Liver (tissue), 9 donors: Measurements from ENCODE around the gene DMWD. TPM values are rescaled to one million over a fixed set of nuclear protein-coding genes. Genes with fewer than 3 reads are reported as not detected.

Source experiments
- DNase-seq: peaks from one replicate; pipeline ENCODE4 v3.0.0-alpha.2; 2017; ENCODE audit warnings: low spot score
- H3K27ac ChIP-seq, 2 donors: one replicate each; pipeline ENCODE4 v1.7.0; 2013; ENCODE audit warnings: inconsistent platforms in 2 of 2, low read length in 2 of 2, control low read depth in 1 of 2, low read depth in 1 of 2, mild to moderate bottlenecking in 1 of 2
- H3K27me3 ChIP-seq, 4 donors: one replicate each; pipeline versions ENCODE4 v1.6.1 to v1.7.0; 2013; ENCODE audit warnings: low read length in 3 of 4, inconsistent platforms in 1 of 4, mild to moderate bottlenecking in 1 of 4, moderate library complexity in 1 of 4; ENCODE audit not compliant: control insufficient read depth in 4 of 4, insufficient read depth in 4 of 4
- H3K36me3 ChIP-seq, 4 donors: one replicate each; pipeline versions ENCODE4 v1.6.1 to v1.7.0; 2013; ENCODE audit warnings: low read length in 3 of 4, mild to moderate bottlenecking in 3 of 4, low read depth in 1 of 4, moderate library complexity in 1 of 4; ENCODE audit not compliant: control insufficient read depth in 4 of 4, insufficient read depth in 3 of 4
- H3K4me1 ChIP-seq, 4 donors: one replicate each; pipeline versions ENCODE4 v1.6.1 to v1.7.0; 2013; ENCODE audit warnings: low read length in 3 of 4, mild to moderate bottlenecking in 3 of 4, moderate library complexity in 1 of 4; ENCODE audit not compliant: control insufficient read depth in 4 of 4, insufficient read depth in 4 of 4
- H3K4me3 ChIP-seq, 3 donors: one replicate each; pipeline versions ENCODE4 v1.6.1 to v1.7.0; 2013; ENCODE audit warnings: low read length in 3 of 3, control low read depth in 1 of 3, low read depth in 1 of 3, mild to moderate bottlenecking in 1 of 3
- H3K9ac ChIP-seq, 2 donors: one replicate each; pipeline ENCODE4 v1.7.0; 2013; ENCODE audit warnings: low read length in 2 of 2, mild to moderate bottlenecking in 2 of 2, moderate library complexity in 2 of 2, control low read depth in 1 of 2, low read depth in 1 of 2
- H3K9me3 ChIP-seq, 4 donors: one replicate each; pipeline versions ENCODE4 v1.6.1 to v1.7.0; 2013; ENCODE audit warnings: low read length in 3 of 4; ENCODE audit not compliant: control insufficient read depth in 4 of 4
- EGR1 ChIP-seq, 2 donors: IDR thresholded peaks; 2 replicates each; pipeline ENCODE4 v1.6.1; 2016 to 2018; ENCODE audit warnings: antibody characterized with exemption in 2 of 2, low read depth in 2 of 2
- FOXA1 ChIP-seq: IDR thresholded peaks from 2 replicates; pipeline ENCODE4 v1.6.1; 2016; ENCODE audit warnings: antibody characterized with exemption
- FOXA2 ChIP-seq: IDR thresholded peaks from 2 replicates; pipeline ENCODE4 v1.6.1; 2016; ENCODE audit warnings: antibody characterized with exemption
- GABPA ChIP-seq, 2 donors: IDR thresholded peaks in 1 of 2; conservative IDR thresholded peaks in 1 of 2; 2 replicates each; pipeline ENCODE4 v1.6.1; 2016; ENCODE audit warnings: antibody characterized with exemption in 2 of 2, mild to moderate bottlenecking in 1 of 2, moderate library complexity in 1 of 2
- HNF4A ChIP-seq, 2 donors: conservative IDR thresholded peaks; 2 replicates each; pipeline ENCODE4 v1.6.1; 2016; ENCODE audit warnings: antibody characterized with exemption in 2 of 2, mild to moderate bottlenecking in 2 of 2
- HNF4G ChIP-seq: IDR thresholded peaks from 2 replicates; pipeline ENCODE4 v1.6.1; 2016; ENCODE audit warnings: antibody characterized with exemption
- JUND ChIP-seq, 2 donors: IDR thresholded peaks; 2 replicates each; pipeline ENCODE4 v1.6.1; 2016; ENCODE audit warnings: antibody characterized with exemption in 2 of 2
- NR2F2 ChIP-seq: IDR thresholded peaks from 2 replicates; pipeline ENCODE4 v1.6.1; 2016; ENCODE audit warnings: antibody characterized with exemption
- RAD21 ChIP-seq, 2 donors: IDR thresholded peaks; 2 replicates each; pipeline ENCODE4 v1.6.1; 2016; ENCODE audit warnings: antibody characterized with exemption in 2 of 2, mild to moderate bottlenecking in 2 of 2
- RXRA ChIP-seq, 2 donors: IDR thresholded peaks; 2 replicates each; pipeline ENCODE4 v1.6.1; 2017 to 2018; ENCODE audit warnings: antibody characterized with exemption in 2 of 2, mild to moderate bottlenecking in 1 of 2
- TAF1 ChIP-seq: conservative IDR thresholded peaks from 2 replicates; pipeline ENCODE4 v1.6.1; 2016; ENCODE audit warnings: antibody characterized with exemption, mild to moderate bottlenecking
- YY1 ChIP-seq: IDR thresholded peaks from 2 replicates; pipeline ENCODE4 v1.6.1; 2016; ENCODE audit warnings: antibody characterized with exemption, mild to moderate bottlenecking
- WGBS: extraction: QIAGEN DNeasy Blood & Tissue Kit; methylation state at CpG from one replicate; pipeline ENCODE4 v1.1.7; 2013; 5-methylcytosine and 5-hydroxymethylcytosine counted together
- polyA plus RNA-seq, 2 donors: library from polyadenylated mRNA; stranded (reverse) in 1 of 2; unstranded in 1 of 2; fragments of 200-250 nt in 1 of 2; fragments of >200 nt in 1 of 2; fragmentation: Nextera tagmentation in 1 of 2; extraction: Ambion mirVana in 1 of 2; gene quantifications; one replicate each; pipeline versions ENCODE4 v1.2.1 to v1.2.3, GENCODE V29; 2013 to 2015
- total RNA-seq, 2 donors: library from RNA; depleted of rRNA; stranded (reverse); fragments of >200 nt; gene quantifications; one replicate each; pipeline ENCODE4 v1.2.3, GENCODE V29; 2014
- TF ChIP-seq, protein P1 (sequence below): IDR thresholded peaks from 2 replicates; pipeline ENCODE4 v1.6.1; 2016; ENCODE audit warnings: antibody characterized with exemption, mild to moderate bottlenecking
- TF ChIP-seq, protein P2 (sequence below): fragments of 150-350 bp; IDR thresholded peaks from 2 replicates; pipeline ENCODE4 v1.5.1; 2017; ENCODE audit warnings: improper control_type of control experiment, low read depth, low read length; ENCODE audit not compliant: missing input control
- TF ChIP-seq, protein P3 (sequence below): IDR thresholded peaks from 2 replicates; pipeline ENCODE4 v1.6.1; 2016; ENCODE audit warnings: antibody characterized with exemption
- TF ChIP-seq, protein P4 (sequence below): IDR thresholded peaks from 2 replicates; pipeline ENCODE4 v1.6.1; 2016; ENCODE audit warnings: antibody characterized with exemption
- donor health status: healthy.
- donor health status: healthy.
- donor health status: healthy.
- donor health status: healthy.
- donor health status: healthy.

The DMWD gene
- total and polyA plus RNA-seq, 4 donors = 3.7 to 14.6 (median 8.9) TPM

DNA sequence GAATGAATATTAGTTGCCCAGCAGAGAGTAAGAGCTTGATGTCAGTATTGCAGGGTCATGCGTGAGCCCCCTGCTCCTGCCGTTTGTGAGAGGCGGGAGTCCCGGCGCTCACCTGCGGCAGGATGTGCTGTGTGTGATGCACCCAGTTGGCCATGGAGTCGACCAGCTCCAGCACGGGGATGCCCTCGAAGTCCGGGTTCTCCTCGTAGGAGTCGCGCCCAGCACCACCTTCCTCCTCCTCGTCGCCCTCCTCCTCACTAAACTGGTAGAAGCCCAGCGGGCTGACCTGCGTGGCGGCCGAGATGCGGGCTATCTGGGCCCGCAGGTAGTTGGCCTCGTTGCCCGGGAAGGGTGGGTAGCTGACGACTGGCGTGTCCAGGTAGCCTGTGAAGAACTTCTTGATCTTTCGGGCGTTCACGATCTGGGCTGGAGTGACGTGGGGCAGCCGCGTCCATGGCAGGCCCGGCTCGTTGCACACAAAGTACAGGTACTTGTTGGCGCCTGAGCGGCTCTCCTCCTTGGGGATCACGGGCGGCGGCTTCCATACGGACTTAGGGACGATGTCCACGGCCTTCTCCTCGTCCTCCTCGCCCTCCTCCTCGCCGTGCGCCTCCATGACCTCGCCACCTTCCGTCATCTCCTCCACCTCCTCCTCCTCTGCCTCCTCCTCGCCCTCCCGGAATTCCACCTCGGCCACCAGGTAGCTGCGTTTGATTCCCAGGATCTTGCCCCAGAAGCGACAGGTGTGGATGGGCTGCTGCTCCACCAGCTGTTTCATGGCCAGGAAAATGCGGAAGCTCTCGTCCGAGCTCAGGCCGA lies 11.7 kb upstream of the DMWD start:
- no peak overlapping the region for H3K4me3 ChIP-seq
- peaks cover 0 to 1% (median 0%) of the 10 kb centered on the region in 4 donors for H3K4me1 ChIP-seq
- 92% methylated on average over 57 of the region's 57 CpGs for WGBS
- no peaks in the 10 kb centered on the region for H3K27me3 ChIP-seq
- H3K36me3 ChIP-seq = no peaks in the 10 kb centered on the region
- no peak overlapping the region for H3K27ac ChIP-seq
- DNase-seq = no peak
- no peaks in the 10 kb centered on the region for H3K9me3 ChIP-seq
- TF ChIP-seq, protein P1, sequence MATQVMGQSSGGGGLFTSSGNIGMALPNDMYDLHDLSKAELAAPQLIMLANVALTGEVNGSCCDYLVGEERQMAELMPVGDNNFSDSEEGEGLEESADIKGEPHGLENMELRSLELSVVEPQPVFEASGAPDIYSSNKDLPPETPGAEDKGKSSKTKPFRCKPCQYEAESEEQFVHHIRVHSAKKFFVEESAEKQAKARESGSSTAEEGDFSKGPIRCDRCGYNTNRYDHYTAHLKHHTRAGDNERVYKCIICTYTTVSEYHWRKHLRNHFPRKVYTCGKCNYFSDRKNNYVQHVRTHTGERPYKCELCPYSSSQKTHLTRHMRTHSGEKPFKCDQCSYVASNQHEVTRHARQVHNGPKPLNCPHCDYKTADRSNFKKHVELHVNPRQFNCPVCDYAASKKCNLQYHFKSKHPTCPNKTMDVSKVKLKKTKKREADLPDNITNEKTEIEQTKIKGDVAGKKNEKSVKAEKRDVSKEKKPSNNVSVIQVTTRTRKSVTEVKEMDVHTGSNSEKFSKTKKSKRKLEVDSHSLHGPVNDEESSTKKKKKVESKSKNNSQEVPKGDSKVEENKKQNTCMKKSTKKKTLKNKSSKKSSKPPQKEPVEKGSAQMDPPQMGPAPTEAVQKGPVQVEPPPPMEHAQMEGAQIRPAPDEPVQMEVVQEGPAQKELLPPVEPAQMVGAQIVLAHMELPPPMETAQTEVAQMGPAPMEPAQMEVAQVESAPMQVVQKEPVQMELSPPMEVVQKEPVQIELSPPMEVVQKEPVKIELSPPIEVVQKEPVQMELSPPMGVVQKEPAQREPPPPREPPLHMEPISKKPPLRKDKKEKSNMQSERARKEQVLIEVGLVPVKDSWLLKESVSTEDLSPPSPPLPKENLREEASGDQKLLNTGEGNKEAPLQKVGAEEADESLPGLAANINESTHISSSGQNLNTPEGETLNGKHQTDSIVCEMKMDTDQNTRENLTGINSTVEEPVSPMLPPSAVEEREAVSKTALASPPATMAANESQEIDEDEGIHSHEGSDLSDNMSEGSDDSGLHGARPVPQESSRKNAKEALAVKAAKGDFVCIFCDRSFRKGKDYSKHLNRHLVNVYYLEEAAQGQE = no peak
- TF ChIP-seq GABPA (IDR thresholded peaks at IDR 0.05 in 1 of 2, conservative IDR thresholded peaks at IDR 0.05 in 1 of 2) (no peak), NR2F2 (no peak), FOXA1 (no peak), TAF1 (no peak), RXRA (IDR thresholded peaks at IDR 0.05) (no peak)
- TF ChIP-seq, protein P2, sequence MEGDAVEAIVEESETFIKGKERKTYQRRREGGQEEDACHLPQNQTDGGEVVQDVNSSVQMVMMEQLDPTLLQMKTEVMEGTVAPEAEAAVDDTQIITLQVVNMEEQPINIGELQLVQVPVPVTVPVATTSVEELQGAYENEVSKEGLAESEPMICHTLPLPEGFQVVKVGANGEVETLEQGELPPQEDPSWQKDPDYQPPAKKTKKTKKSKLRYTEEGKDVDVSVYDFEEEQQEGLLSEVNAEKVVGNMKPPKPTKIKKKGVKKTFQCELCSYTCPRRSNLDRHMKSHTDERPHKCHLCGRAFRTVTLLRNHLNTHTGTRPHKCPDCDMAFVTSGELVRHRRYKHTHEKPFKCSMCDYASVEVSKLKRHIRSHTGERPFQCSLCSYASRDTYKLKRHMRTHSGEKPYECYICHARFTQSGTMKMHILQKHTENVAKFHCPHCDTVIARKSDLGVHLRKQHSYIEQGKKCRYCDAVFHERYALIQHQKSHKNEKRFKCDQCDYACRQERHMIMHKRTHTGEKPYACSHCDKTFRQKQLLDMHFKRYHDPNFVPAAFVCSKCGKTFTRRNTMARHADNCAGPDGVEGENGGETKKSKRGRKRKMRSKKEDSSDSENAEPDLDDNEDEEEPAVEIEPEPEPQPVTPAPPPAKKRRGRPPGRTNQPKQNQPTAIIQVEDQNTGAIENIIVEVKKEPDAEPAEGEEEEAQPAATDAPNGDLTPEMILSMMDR = no peak
- H3K9ac ChIP-seq = no peak overlapping the region

DNA sequence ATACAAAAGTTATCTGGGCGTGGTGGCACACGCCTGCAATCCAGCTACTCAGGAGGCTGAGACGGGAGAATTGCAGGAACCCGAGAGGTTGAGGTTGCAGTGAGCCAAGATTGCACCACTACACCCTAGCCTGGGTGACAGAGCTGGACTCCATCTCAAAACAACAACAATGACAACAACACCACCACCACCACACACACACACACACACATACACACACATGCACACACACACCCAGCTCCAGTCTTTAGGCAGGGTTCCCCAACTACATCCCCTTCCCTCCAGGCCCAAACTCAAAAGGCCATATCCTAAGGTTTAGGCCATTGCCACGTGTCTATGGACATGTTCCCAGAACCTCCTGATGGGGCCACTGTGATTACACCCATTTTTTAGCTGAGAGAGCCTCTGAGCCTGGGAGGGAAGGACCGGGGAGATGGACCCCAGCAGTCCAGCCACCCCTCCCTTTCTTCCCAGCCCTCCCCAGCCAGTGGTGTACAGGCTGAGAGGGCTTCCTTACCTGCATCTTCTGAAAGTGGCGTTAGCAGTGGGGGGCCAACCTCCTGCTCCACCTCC lies 9.0 kb upstream of the DMWD start:
- Histone ChIP-seq H3K36me3 (no peaks in the 10 kb centered on the region), H3K9me3 (no peaks in the 10 kb centered on the region), H3K9ac (no peak overlapping the region), H3K4me1 (peaks cover 0 to 6% (median 6%) of the 10 kb centered on the region in 4 donors), H3K27ac (no peak overlapping the region), H3K4me3 (no peak overlapping the region), H3K27me3 (no peaks in the 10 kb centered on the region)
- TF ChIP-seq HNF4A (conservative IDR thresholded peaks at IDR 0.05) (no peak), RXRA (IDR thresholded peaks at IDR 0.05) (no peak), TAF1 (no peak), YY1 (no peak), RAD21 (IDR thresholded peaks at IDR 0.05) (no peak), JUND (IDR thresholded peaks at IDR 0.05) (no peak), HNF4G (no peak), FOXA1 (no peak), EGR1 (IDR thresholded peaks at IDR 0.05; ENCODE audit: low read depth in 2 of 2) (no peak), FOXA2 (no peak), NR2F2 (no peak), GABPA (IDR thresholded peaks at IDR 0.05 in 1 of 2, conservative IDR thresholded peaks at IDR 0.05 in 1 of 2) (no peak)
- TF ChIP-seq, protein P1 = no peak
- TF ChIP-seq, protein P2 = no peak
- TF ChIP-seq, protein P3, sequence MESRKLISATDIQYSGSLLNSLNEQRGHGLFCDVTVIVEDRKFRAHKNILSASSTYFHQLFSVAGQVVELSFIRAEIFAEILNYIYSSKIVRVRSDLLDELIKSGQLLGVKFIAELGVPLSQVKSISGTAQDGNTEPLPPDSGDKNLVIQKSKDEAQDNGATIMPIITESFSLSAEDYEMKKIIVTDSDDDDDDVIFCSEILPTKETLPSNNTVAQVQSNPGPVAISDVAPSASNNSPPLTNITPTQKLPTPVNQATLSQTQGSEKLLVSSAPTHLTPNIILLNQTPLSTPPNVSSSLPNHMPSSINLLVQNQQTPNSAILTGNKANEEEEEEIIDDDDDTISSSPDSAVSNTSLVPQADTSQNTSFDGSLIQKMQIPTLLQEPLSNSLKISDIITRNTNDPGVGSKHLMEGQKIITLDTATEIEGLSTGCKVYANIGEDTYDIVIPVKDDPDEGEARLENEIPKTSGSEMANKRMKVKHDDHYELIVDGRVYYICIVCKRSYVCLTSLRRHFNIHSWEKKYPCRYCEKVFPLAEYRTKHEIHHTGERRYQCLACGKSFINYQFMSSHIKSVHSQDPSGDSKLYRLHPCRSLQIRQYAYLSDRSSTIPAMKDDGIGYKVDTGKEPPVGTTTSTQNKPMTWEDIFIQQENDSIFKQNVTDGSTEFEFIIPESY = no peak
- TF ChIP-seq, protein P4, sequence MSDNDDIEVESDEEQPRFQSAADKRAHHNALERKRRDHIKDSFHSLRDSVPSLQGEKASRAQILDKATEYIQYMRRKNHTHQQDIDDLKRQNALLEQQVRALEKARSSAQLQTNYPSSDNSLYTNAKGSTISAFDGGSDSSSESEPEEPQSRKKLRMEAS = no peak
- WGBS = 88% methylated on average over 7 of the region's 7 CpGs
- DNase-seq = no peak
